SW480 (cell line): Measurements from ENCODE around the gene ZFYVE28.

ENCODE experiments used
- DNase-seq: peaks from one replicate; pipeline ENCODE4 v3.0.0-alpha.2; 2016; ENCODE audit warnings: low spot score

Gene ZFYVE28

DNA sequence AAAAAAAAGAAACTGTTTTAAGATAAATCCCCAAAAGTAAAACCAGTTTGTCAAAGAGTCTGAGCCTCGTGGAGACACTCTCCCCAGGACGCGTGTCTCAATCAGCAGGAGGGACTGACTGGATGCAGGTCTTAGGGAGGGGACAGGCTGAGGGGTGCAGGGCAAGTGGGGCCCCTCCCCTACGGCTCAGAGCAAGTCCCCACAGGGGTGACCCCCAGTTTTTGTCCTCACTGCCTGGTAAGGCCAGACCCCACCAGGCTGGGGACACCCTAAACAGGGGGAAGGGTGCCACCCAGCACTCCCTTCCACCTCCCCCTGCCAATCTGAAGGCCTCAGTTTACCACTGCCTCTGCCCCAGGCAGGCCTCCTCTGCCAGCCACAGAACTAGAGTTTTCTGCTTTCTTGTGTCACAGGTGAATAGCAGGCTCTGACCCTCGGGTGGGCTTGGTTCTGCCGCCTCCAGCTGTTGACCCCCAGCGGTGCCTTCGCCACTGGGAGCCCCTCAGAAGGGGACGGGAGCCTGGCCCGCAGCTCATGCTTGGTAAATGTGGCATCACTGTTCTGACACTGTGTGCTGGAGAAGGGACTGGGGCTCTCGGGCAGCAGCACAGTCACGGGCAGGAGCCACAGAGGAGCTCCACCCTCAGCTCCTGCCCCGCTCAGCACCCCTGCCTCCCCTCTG, 86.8 kb downstream of the ZFYVE28 start:
- DNase-seq, result no peak

DNA sequence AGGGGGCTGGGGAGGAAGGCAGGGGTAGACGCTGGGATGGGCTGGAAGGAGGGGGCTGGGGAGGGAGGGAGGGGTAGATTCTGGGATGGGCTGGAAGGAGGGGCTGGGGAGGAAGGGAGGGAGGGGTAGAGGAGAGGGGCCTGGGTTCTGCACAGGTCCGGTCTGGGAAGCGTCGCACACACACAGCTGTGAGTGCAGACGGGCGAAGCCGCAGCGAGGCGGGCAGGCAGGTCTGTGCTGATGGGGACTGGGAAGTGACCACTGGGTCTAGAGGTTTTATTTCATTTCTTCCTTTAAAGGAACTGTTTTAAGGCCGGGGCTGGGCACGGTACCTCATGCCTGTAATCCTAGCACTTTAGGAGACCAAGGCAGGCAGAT, 87.4 kb downstream of the ZFYVE28 start:
- DNase-seq, result peak; percentile 2

DNA sequence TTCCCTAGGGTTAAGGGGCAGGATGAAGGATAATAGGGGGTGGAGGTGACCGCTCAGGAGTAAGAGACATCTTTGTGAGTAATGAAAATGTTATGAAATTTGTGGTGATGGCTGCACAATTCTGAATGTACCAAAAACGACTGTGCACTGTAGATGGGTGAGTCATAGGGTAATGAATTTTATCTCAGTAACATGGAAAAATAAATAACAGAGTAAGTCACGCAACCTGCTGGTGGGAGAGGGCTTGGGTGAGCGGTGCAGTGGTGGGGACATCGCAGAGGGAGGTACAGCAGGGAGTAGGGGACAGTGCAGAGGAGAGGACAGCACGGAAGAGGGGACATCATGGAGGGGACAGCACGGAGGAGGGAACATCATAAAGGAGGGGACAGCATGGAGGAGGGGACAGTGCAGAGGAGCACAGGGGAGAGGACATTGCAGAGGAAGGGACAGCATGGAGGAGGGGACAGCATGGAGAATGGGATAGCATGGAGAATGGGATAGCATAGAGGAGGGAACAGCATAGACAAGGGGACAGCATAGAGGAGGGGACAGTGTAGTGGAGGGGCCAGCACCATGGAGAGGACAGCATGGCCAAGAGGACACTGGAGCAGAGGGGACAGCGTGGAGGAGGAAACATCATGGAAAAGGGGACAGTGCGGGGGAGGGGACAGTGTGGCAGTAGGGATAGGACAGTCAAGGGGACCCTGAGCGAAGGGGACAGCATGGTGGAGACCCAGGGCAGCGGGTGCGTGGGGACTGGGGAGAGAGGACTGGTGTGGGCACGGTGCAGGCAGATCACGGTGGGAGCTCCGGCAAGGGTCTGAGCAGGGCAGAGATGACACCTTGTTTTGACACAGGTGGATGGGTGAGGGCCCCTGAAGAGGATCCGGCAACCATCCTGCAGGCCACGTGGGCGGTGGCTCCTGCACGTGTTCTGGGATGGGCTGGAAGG, 88.1 kb downstream of the ZFYVE28 start:
- DNase-seq, result peak; percentile 84

DNA sequence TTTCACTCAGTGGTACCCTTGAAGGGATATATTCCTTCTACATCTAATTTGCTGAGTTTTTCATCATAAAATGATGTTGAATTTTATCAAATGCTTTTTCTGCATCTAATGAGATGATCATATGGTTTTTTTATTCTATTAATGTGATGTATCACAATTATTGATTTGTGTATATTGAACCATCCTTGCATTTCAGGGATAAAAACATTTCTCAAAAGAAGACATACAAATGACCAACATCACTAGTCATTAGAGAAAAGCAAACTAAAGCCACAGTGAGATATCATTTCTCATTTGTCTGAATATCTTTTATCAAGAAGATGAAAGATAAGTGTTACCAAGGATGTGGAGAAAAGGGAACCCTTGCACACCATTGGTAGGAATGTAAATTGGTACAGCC, 90.9 kb downstream of the ZFYVE28 start:
- no peak for DNase-seq

DNA sequence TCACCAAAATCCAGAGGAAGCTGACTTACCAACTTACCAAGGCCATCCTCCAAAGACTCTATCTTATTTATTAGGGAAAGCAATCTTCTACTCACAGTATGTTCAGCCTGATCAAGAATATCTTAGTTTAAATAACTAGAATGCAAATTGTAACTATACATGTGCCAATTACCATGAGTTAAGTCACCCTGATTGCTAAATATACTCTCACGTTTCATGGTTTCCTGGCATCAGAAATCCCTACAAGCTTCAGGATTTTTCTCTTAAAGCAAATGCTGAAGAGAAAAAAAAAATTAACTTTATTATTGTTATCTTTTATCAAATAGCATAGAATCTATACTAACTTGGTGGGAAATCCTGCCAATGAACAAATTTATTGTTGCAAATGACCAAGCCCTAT, 93.6 kb downstream of the ZFYVE28 start:
- DNase-seq, result no peak

DNA sequence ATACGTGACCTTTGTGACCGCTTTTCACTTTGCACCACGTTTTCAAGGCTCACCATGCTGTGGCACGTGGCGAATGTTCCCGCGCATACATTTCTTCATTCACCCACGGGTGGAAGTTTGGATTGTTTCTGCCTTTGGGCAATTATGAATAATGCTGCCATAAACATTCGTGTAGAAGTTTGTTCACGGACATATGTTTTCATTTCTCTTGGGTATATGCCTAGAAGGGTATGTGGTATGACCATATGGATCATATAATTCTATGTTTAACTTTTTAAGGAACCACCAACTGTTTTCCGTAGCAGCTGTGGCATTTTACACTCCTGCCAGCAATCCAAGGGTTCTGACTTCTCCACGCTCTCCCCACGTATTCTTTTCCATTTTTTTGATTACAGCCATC, 95.6 kb downstream of the ZFYVE28 start:
- no peak for DNase-seq

DNA sequence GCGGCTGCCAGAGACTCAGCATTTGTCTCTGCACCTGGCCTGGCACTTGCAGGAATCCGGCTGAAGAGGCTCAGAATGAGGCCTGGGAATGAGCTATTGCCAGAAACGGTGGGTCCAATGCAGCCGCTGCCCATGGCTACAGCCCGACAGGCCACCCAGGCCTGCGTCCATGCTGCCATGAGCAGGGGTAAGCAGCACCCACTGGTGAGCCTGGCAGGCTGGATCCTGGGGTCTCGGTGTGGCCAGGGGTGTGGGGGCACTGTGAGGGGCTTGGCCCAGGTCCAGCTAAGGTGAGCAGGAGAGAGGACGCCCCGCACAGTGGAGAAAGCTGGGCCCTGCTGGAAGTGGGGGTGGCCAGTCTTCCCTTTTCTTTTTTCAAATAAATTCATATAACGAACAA, 96.2 kb downstream of the ZFYVE28 start:
- no peak for DNase-seq

DNA sequence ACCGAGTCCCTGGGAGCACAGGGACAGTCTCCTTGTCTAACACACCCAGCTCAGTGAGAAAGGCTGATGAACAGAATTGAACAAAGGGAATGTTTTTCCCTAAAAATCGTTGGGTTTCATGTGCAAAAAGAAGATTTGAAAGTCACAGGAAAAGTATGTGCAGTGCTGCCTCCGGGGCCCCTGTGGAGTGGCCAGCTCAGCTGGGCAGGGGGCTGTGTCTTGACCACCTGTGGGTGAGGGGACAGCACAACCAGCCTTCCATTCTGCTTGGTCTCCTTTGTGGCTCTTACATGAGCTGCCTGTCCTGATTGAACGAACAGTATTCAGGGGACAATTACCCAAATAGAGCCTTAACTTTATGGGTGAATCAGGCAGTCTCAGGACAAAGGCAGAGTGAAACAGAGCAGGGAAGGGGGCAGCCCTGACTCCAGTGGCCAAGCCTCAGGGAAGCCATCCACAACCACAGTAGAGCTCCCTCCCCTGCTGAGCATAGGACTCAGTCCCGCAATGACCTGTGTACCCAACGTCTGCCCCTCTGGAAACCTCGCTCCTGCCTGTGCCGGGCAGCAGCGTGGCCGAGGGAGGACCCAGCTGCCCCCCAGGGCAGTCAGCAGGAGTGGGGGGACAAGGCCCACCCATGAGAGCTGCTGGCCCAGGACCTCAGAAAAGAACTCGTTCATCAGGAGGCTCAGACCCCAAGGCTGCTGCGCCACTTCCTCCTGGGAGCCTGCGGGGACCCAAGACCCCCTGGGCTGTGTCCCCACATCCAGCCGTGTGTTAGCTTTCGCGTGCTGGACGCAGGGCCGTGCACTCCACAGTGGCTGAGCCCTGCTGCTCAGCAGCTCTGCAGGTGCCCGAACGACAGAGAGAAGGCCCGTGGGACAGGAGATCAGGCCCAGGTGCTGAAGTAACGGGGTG, 96.9 kb downstream of the ZFYVE28 start:
- DNase-seq, result no peak

DNA sequence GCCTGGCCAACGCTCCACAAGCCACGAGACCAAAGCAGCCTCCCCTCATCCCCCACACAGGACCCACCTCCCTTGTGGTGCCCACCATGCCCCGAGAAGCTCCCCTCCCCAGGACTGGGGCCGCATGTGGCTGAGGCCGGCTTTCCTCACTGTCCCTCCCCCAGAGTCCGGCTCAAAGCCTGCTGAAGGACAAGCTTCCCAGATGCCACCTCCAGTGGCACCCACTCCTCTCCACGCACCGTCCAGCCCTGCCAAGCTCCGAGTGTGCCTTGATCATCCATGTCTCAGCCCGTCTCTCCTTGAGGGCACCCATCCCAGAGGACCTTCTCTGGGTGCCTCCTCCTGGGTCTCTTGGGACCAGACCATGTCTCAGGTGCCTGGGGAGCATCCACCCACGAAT, 97.7 kb downstream of the ZFYVE28 start:
- DNase-seq, result no peak

DNA sequence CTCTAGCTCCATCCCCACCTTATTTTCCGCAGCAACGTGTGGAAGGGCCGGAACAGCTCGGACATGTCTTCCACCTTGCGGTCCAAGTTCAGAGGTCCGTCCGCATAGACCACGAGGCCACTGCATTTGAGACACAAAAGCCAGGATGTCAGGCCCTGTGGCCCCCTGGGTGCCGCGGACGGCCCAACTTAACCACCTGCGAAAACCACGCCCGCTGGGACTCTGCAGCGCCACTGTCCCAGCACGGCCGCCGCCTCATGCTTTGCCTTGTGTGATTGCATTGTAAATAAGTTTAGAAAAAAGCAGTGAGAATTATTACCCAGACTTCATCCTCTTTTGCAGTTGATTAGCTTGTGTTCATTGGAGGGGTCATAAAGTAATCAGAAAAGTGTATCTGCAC, 98.3 kb downstream of the ZFYVE28 start:
- DNase-seq, result no peak

DNA sequence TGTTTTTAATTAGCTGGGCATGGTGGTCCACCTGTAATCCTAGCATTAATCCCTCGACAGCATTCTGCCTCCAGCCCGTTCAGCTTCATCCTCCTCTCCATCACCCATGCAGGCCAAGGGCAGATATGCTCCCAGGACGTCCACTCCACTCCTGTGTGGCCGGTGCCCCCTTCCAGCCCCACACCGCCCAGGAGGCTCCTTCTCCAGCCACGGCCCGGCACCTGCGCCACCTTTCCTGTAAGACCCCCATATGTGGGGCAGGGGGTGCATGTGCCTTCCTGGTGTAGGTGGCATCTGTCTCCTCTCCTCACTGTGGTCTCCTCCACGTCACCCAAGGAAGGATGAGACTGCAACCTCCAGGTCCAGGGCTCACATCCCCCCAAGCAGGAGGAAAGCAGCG, 99.6 kb downstream of the ZFYVE28 start:
- DNase-seq, result no peak

DNA sequence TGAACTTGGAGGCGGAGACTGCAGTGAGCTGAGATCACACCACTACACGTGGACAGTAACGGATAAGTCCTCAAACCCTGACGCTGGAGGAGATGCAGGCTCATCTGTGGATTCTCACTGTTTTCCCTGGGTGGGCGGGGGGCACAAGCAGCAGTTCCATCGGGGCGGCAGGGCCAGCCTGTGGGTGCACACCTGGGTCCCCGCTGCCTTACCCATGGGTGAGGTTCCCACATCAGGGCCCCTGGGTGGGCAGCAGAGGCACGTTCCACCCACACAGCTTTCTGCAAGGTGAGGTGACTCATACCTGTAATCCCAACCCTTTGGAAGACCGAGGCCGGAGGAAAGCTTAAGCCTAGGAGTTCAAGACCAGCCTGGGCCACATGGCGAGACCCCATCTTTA, 100.0 kb downstream of the ZFYVE28 start:
- DNase-seq, result no peak

DNA sequence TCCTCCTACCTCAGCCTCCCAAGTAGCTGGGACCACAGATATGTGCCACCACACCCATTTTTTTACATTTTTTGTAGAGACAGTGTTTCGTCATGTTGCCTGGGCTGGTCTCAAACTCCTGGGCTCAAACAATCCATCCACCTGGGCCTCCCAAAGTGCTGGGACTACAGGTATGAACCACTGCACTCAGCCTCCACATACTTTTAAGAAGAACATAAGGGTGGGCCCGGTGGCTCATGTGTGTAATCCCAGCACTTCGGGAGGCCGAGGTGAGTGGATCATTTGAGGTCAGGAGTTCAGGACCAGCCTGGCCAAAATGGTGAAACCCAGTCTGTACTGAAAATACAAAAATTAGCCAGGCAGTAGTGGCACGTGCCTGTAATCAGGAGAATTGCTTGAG, 105.1 kb downstream of the ZFYVE28 start:
- DNase-seq, result no peak

DNA sequence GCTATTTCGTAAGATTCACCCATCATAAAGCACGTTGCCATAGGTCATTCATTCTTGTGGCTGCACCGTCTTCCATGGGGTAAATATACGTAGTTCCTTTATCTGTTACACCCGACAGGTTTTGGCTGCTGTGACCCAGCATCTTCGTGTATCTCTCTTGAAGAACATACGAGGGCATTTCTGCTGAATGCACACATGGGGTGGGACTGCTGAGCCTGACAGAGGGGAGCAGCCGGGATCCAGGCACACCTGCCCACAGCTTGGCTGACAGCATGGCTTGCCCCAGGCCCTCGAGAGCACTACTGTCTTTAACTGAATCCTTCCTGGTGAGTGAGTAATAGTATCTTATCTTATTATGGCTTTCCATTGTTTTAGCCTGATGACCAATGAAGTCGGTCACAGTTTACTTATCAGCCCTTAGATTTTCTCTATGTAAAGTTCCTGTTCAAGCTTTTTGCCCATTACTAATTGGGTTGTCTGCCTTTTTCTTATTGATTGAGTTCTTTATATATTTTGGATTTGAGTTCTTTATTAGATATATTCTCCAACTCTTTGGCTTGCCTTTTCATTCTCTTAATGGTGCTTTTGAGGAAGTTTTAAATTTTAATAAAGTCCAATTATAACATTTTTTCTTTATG, 111.6 kb downstream of the ZFYVE28 start:
- no peak for DNase-seq

DNA sequence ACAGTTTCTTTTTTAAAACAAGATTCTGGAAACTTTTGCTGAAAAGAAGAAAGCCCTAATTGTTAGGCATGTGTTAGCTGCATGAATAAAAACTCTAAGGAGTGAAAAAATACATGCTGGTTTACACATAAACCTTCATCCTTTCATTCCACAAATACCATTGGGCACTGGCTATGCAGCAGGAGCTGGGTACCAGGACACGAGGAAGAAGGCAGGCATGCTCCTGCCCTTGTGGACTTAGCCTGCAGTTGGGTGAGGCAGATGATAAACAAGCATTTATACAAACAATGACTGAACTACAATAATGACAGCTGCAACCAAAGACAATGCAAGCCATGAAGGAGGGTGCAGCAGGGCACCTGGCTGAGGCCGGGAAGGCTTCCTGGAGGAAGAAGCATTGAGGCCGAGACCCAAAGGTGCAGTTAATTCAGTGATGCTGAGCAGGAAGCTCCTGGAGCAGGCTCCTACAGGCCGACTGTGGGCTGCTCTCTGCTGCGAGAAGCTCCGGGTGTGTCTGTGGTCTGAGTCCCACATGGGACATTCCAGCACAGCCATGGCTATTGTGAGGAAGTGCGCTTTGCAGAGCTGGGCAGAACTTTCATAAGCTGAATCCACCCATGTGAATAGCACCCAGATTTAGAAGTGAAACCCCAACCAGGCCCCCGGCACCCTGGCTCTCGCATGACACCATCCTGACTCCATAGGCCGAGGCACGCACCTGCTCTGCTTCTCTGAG, 112.5 kb downstream of the ZFYVE28 start:
- peak; percentile 71 for DNase-seq

DNA sequence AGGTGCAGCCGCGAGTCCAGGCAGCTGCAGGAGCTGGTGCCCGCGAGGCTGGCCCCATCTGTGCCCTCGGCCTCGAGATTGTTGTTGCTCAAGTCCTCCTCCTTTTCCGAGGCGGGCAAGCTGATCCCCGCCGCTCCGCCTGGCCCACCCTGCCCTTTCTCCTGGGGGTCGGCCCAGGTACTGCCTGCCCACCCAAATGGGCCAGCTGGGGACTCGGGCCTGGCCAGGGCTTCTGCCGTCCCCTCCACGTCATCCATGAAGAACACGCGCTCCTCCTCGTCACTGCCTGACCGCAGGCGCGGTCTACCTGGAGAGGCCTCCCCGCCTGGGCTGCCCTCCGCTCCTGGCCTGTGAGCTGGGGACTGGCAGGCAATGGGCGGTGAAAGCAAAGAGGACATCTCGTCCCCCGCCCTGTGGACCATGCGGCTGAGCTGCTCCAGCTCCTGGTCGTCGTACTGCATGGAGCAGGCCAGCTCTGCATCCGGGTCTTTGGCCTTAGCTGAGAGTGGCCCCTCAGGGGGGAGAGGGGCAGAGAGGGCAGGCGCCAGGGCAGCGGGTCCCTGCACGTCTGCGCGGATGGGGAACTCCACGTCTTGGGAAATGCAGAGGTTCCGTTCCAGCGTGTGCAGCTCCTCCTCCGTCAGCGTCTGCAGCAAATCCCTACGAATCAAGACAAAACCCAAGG, 113.4 kb downstream of the ZFYVE28 start:
- no peak for DNase-seq

DNA sequence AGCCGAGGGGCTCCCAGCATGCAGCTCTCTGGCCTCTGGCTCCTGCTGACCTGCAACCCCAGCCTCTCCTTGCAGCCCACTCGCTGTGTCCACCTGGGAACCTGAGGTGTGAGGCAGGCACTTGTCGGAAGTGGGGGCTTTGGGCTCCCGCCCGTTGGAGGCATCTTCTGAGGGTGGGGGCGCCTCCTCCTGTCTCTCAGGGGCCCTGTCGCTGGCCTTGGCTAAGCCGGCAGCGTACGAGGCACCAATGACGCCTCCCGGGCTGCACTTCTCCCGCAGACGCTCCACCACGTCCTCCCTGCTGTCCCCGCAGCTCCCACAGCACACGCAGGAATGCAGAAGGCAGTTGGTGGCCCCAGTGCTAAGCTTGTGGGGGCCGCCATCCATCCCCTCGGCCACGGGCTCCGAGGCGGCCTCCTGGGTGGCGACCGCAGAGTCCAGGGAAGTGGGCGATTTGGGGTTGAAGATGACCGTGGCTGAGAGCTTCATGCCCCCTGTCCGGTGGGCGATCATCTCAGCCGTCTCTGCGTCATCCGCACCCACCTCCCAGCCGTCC, 114.0 kb downstream of the ZFYVE28 start:
- DNase-seq, result no peak

DNA sequence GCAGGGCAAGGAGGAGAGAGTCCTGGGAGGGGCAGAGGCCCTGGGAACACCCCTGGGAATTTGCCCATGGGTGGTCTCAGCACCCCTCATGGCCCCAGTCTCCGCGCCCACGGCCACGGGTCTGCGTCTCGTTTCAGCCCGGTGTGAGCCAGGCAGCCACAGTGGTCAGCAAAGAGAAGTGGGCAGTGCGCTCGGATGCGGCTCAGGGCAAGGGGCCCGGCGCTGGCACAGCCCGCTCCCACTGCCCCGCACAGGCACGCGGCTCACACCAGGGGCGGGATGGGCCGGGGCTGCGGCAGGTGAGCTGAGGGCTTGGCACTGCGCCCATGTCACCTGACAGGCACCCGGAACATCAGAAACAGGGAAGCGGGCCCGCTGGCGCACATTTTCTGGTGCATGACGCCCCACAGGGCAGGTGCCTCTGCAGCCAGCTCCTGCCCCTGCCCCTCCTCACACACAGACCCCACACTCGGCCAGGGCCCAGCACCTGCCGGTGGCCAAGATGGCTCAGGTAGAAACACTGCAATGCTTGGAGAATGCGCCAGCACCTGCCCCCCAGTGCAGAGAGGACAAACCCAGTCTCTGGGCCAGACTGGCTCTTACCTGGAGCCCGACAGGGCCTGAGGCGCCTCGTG, 114.6 kb downstream of the ZFYVE28 start:
- DNase-seq, result no peak

DNA sequence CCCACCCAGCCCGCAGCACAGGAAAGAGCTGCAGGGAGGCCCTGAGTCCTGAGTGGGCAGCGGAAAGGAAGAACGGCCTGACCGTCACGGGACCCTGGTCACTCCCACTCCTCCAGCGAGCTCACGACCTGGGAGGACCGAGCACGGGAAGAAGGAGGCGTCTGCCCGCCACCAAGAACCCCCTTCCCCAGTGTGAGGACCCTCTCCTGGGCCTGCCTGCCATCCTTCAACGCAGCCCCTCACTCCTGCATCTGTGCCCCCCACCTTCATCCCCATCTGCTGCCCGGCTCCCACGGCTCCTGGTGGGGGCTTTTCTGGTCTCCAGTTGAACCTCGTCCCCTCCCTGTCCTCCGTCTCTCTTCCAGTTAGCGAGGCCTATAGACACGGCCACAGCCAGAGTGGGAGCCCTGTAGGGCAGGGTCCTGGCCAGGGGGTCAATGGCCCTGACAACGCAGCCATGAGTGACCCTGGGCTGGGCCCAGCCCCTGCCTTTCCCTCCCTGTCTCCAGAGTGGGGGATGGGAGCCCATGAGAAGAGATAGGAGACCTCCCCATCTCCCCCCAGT, 115.2 kb downstream of the ZFYVE28 start:
- DNase-seq, result no peak
